ENCODE results near the gene NGLY1. TPM values are rescaled to one million over a fixed set of nuclear protein-coding genes. Genes with fewer than 3 reads are reported as not detected.

The NGLY1 gene
- total RNA-seq, 4 donors from 2014 or later, result 21.2 to 25.7 (median 23.3) TPM

DNA sequence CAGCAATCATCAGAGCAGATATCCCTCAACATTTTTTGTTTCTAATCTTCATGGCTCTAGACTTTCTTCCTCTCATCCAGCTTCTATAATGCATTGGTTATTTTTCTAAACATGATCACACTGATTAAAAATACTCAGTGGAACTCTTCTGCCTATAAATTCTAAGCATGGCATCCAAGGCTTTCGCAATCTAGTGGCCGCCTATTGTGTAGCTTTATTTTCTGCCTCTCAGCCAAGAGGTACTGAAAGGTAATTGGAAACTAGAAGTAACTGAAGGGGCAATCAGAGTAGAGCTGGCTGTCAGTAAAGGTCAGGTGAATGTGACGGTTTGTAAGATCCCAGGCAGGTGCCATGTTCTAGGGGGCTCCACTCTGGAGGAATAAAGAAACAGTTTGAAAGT is 40.1 kb upstream of the NGLY1 start:
- DNase-seq (ENCODE audit: extremely low spot score), result no peak
- no peak overlapping the region for H3K27ac ChIP-seq (replicated peaks in 1 of 4)
- peaks cover 0 to 4% (median 0%) of the 10 kb centered on the region in 4 donors for H3K4me1 ChIP-seq
- H3K4me3 ChIP-seq, result no peak overlapping the region
- 90% methylated on average over 3 of the region's 3 CpGs for WGBS
- no peaks in the 10 kb centered on the region for H3K36me3 ChIP-seq
- no peak for TF ChIP-seq POLR2AphosphoS5 (IDR thresholded peaks at IDR 0.05)
- TF ChIP-seq, protein P1, sequence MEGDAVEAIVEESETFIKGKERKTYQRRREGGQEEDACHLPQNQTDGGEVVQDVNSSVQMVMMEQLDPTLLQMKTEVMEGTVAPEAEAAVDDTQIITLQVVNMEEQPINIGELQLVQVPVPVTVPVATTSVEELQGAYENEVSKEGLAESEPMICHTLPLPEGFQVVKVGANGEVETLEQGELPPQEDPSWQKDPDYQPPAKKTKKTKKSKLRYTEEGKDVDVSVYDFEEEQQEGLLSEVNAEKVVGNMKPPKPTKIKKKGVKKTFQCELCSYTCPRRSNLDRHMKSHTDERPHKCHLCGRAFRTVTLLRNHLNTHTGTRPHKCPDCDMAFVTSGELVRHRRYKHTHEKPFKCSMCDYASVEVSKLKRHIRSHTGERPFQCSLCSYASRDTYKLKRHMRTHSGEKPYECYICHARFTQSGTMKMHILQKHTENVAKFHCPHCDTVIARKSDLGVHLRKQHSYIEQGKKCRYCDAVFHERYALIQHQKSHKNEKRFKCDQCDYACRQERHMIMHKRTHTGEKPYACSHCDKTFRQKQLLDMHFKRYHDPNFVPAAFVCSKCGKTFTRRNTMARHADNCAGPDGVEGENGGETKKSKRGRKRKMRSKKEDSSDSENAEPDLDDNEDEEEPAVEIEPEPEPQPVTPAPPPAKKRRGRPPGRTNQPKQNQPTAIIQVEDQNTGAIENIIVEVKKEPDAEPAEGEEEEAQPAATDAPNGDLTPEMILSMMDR (IDR thresholded peaks at IDR 0.05), result no peak
- no peak for TF ChIP-seq POLR2A (IDR thresholded peaks at IDR 0.05; ENCODE audit: low read depth)
- no peak for TF ChIP-seq EP300 (IDR thresholded peaks at IDR 0.05)
- intact Hi-C loops (cut with DNase I), result no loop called here
- no peaks in the 10 kb centered on the region for H3K27me3 ChIP-seq
- no peaks in the 10 kb centered on the region for H3K9me3 ChIP-seq

DNA sequence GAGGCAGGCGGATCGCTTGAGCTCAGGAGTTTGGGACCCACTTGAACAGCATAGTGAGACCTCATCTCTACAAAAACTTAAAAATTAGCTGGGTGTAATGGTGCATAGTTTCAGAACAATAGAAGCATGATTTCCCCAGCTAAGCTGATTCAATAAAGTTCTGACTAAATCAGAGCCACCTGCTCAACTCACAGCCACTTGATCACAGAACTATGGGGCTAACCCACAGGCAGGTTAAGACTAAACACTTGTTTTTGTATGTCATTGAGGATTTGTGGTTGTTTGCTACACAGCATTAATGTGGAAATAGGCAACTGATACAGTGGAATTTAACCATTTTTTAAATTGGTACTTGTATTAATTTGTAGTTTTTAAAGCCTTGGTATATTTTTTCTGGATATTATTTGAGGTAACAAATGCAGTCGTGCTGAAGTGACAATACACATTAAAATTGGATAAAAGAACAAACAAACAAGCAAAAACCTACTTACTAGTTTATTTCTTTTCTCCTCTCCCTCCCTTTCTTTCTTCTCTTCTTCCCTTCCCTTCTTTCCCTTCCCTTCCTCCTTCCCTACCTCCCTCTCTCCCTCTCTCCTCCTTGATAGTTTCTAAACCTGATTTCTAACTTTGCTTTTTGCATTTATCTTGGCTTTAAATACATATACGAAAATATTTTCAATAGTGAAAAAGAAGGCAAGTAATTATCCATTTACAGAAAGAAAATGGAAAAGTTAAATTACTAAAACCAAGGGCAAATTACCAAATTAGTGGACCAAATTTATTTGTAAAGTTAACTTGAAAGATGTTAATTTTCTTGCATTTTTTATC is 38.7 kb upstream of the NGLY1 start:
- no peak overlapping the region for H3K27ac ChIP-seq (replicated peaks in 1 of 4)
- 71% methylated on average over 4 of the region's 4 CpGs for WGBS
- no peak overlapping the region for H3K4me3 ChIP-seq
- DNase-seq (ENCODE audit: extremely low spot score), result no peak
- TF ChIP-seq POLR2A (IDR thresholded peaks at IDR 0.05; ENCODE audit: low read depth), result no peak
- no peak for TF ChIP-seq POLR2AphosphoS5 (IDR thresholded peaks at IDR 0.05)
- TF ChIP-seq EP300 (IDR thresholded peaks at IDR 0.05), result no peak
- TF ChIP-seq, protein P1 (IDR thresholded peaks at IDR 0.05), result no peak
- H3K27me3 ChIP-seq, result no peaks in the 10 kb centered on the region
- H3K4me1 ChIP-seq, result peaks cover 0 to 4% (median 0%) of the 10 kb centered on the region in 4 donors
- H3K9me3 ChIP-seq, result no peaks in the 10 kb centered on the region
- intact Hi-C loops (cut with DNase I), result no loop called here
- no peaks in the 10 kb centered on the region for H3K36me3 ChIP-seq

DNA sequence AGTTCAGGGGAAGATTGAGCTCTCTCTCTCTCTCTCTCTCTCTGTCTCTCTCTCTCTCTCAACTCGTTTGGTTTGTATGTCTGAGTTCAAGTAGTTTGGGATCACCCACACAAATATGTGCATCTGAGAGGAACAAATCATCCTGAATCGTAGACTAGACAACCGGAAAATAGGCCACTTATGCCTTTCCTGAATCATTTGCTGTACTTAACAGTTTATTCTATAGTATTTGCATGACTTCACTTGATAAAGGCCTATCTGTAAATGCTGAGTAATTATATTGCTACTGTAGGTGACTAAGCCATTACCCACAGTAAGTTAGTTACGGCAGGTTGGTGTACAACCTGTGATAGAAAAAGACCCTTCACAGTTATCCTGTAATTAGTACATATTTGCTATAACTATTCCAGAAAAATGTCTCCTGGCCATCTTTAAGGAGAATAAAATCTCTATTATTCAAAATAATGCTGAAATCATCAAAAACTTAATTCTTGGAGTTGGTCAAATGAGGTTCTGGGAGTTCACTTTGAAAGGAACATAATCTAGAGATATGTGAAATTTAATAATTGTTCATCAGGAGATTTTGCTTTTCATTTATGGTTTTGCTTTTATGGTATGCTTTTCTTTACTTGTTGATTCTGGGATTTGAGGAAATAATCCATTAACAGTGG is 37.7 kb upstream of the NGLY1 start:
- H3K9me3 ChIP-seq, result peaks cover 0 to 3% (median 0%) of the 10 kb centered on the region in 4 donors
- peaks cover 0 to 4% (median 0%) of the 10 kb centered on the region in 4 donors for H3K4me1 ChIP-seq
- H3K27me3 ChIP-seq, result no peaks in the 10 kb centered on the region
- no peak for DNase-seq (ENCODE audit: extremely low spot score)
- no peak overlapping the region for H3K4me3 ChIP-seq
- H3K36me3 ChIP-seq, result no peaks in the 10 kb centered on the region
- H3K27ac ChIP-seq (replicated peaks in 1 of 4), result no peak overlapping the region
- WGBS, result 72% methylated on average over 4 of the region's 4 CpGs
- TF ChIP-seq EP300 (IDR thresholded peaks at IDR 0.05) (no peak), POLR2AphosphoS5 (IDR thresholded peaks at IDR 0.05) (no peak), POLR2A (IDR thresholded peaks at IDR 0.05; ENCODE audit: low read depth) (no peak)
- TF ChIP-seq, protein P1 (IDR thresholded peaks at IDR 0.05), result no peak
- intact Hi-C loops (cut with DNase I), result no loop called here

DNA sequence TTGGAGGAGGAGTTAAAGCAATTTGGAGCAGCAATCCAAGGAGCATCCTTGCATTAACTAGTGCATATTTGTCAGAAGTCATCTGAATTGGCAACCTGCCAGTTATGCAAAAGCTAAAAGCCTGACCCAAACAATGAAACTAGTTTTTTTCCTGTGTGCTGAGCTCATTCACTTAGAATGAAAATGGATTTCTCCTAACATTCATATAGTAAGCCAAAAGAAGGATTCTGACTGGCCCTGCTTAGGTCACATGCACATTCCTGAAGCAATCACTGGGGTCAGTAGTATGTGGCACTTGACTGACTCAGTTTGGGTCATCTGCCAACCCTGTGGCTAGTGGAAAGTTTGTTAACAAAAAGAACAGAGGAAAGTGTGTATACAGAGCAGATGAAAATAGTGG is 37.1 kb upstream of the NGLY1 start:
- Histone ChIP-seq H3K4me3 (no peak overlapping the region), H3K9me3 (peaks cover 0 to 8% (median 2%) of the 10 kb centered on the region in 4 donors), H3K27me3 (no peaks in the 10 kb centered on the region), H3K4me1 (peaks cover 0 to 4% (median 0%) of the 10 kb centered on the region in 4 donors), H3K27ac (replicated peaks in 1 of 4) (no peak overlapping the region), H3K36me3 (no peaks in the 10 kb centered on the region)
- no peak for TF ChIP-seq POLR2AphosphoS5 (IDR thresholded peaks at IDR 0.05)
- TF ChIP-seq POLR2A (IDR thresholded peaks at IDR 0.05; ENCODE audit: low read depth), result no peak
- TF ChIP-seq EP300 (IDR thresholded peaks at IDR 0.05), result no peak
- TF ChIP-seq, protein P1 (IDR thresholded peaks at IDR 0.05), result no peak
- DNase-seq (ENCODE audit: extremely low spot score), result no peak
- intact Hi-C loops (cut with DNase I), result no loop called here
